HUES48 (cell line): Measurements from ENCODE around the gene DNAL4.

Experiments
- H3K27ac ChIP-seq: one replicate; pipeline ENCODE4 v1.7.0; 2013; ENCODE audit warnings: low read depth, low read length, inconsistent platforms
- H3K27me3 ChIP-seq: 2 replicates; pipeline ENCODE4 v1.6.1; 2013; ENCODE audit warnings: mild to moderate bottlenecking, low read length; ENCODE audit not compliant: control insufficient read depth, insufficient read depth
- H3K36me3 ChIP-seq: 2 replicates; pipeline ENCODE4 v1.6.1; 2013; ENCODE audit warnings: low read length; ENCODE audit not compliant: control insufficient read depth, insufficient read depth
- H3K4me1 ChIP-seq: 2 replicates; pipeline ENCODE4 v1.6.1; 2013; ENCODE audit warnings: mild to moderate bottlenecking, low read length; ENCODE audit not compliant: control insufficient read depth, insufficient read depth
- H3K4me3 ChIP-seq: 2 replicates; pipeline ENCODE4 v1.5.1; 2013; ENCODE audit warnings: mild to moderate bottlenecking, low read depth, low read length
- H3K9ac ChIP-seq: 2 replicates; pipeline ENCODE4 v1.6.1; 2013; ENCODE audit warnings: mild to moderate bottlenecking, low read depth, low read length, moderate library complexity
- H3K9me3 ChIP-seq: 2 replicates; pipeline ENCODE4 v1.6.1; 2013; ENCODE audit warnings: low read length; ENCODE audit not compliant: control insufficient read depth, insufficient read depth

Gene DNAL4

GRCh38 chr22:38730411-38730871, 63.5 kb downstream of the DNAL4 start:
- H3K9me3 ChIP-seq: no peaks in the 10 kb centered on the region
- H3K9ac ChIP-seq: no peak overlapping the region
- H3K36me3 ChIP-seq: peaks cover 90% of the 10 kb centered on the region

GRCh38 chr22:38729946-38730345, 64.0 kb downstream of the DNAL4 start:
- H3K27ac ChIP-seq: no peak overlapping the region
- no peaks in the 10 kb centered on the region for H3K27me3 ChIP-seq
- H3K9ac ChIP-seq: no peak overlapping the region
- no peak overlapping the region for H3K4me3 ChIP-seq
- no peaks in the 10 kb centered on the region for H3K4me1 ChIP-seq
- peaks cover 95% of the 10 kb centered on the region for H3K36me3 ChIP-seq
- no peaks in the 10 kb centered on the region for H3K9me3 ChIP-seq

More at GRCh38 chr22:38730411-38730871, 63.5 kb downstream of the DNAL4 start:
- no peaks in the 10 kb centered on the region for H3K4me1 ChIP-seq
- H3K27me3 ChIP-seq: no peaks in the 10 kb centered on the region
- H3K4me3 ChIP-seq: no peak overlapping the region
- no peak overlapping the region for H3K27ac ChIP-seq

- Histone ChIP-seq H3K4me3 (no peak overlapping the region), H3K27me3 (no peaks in the 10 kb centered on the region), H3K9me3 (no peaks in the 10 kb centered on the region), H3K9ac (no peak overlapping the region), H3K4me1 (no peaks in the 10 kb centered on the region), H3K36me3 (peaks cover 96% of the 10 kb centered on the region), H3K27ac (no peak overlapping the region)
Measured at GRCh38 chr22:38728871-38729796, 64.8 kb downstream of the DNAL4 start.
